HG02759 (cell line): ENCODE measurements around the gene TP53TG3.
"Not testable (repeated sequence)": the region's sequence is repeated elsewhere in the genome, so short reads cannot be mapped to it uniquely, and the experiment has no call there.

Experiments
- ATAC-seq: cut with Tn5 transposase; IDR thresholded peaks from one replicate; pipeline ENCODE4 v1.9.1; 2021; ENCODE audit warnings: mild to moderate bottlenecking, moderate library complexity; ENCODE audit not compliant: unreplicated experiment

TP53TG3 gene

GRCh38 chr16:32676065-32676464, at the start of gene TP53TG3:
Gene TP53TG3 (minus strand): TSS chr16:32676165. CDS start chr16:32676097, 68 bp downstream.
- not testable (repeated sequence) for ATAC-seq

- ATAC-seq: not testable (repeated sequence)
Measured at GRCh38 chr16:32650876-32651275, 25.1 kb downstream of the TP53TG3 start.

- ATAC-seq: not testable (repeated sequence)
Measured at GRCh38 chr16:32647562-32647961, 28.4 kb downstream of the TP53TG3 start.

GRCh38 chr16:32646780-32647179, 29.2 kb downstream of the TP53TG3 start:
- ATAC-seq: not testable (repeated sequence)

GRCh38 chr16:32646177-32646576, 29.8 kb downstream of the TP53TG3 start:
- ATAC-seq: not testable (repeated sequence)

- ATAC-seq: not testable (repeated sequence)
Measured at GRCh38 chr16:32645278-32645908, 30.6 kb downstream of the TP53TG3 start.

- ATAC-seq: not testable (repeated sequence)
Measured at GRCh38 chr16:32644715-32645114, 31.2 kb downstream of the TP53TG3 start.

- not testable (repeated sequence) for ATAC-seq
Measured at GRCh38 chr16:32637614-32638013, 38.4 kb downstream of the TP53TG3 start.

GRCh38 chr16:32632096-32632495, 43.9 kb downstream of the TP53TG3 start:
- not testable (repeated sequence) for ATAC-seq
